ENCODE data around the gene PYGL.

DNA sequence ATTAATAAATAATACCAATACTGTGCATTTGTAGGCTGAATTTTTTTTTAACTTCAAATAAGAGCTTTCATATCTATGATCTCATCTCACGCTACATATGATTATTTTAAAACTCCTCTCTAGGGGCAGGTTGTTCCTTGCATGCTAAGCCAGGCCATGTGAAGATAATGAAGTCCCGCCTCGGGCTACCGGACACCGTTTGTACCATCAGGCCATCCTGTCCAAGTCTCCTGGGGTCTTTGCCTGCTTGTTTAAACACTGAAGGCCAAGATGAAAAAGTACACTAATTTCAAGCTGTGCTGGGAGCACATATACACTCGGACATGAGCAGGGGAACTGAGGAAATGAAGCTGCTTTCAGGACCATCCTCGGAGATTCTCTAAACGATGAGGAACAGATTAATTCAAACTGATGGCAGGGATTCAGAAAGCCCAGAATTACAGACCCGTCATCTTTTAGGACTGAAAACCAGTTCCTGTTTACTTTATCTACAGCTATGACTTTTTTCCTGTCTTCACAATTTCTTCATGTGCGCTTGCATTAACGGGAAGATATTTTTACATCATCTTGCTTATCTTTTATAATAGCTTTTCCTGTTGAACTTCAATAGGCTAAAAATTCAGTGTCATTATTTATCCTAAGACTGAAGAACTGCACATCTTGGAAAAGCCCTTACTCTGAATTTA lies 78.7 kb downstream of the PYGL start:
- TF ChIP-seq POLR2AphosphoS5 (IDR thresholded peaks at IDR 0.05; ENCODE audit: low read depth, low read length) (no peak), POLR2A (IDR thresholded peaks at IDR 0.05; ENCODE audit: low read depth, low read length) (no peak), TAF1 (IDR thresholded peaks at IDR 0.05; ENCODE audit: borderline replicate concordance, low read depth, low read length) (no peak)

All from GM12892 (cell line).